Stimulated activated CD4-positive, alpha-beta T cell treated with anti-CD3 and anti-CD28 coated beads, Interleukin-1b, Interleukin-23, amount 100 ng/mL, for 1 hour (primary cell): ENCODE measurements around the gene NEURL1B.

Experiments used
- DNase-seq, 2 donors: peaks; one replicate each; pipeline ENCODE4 v3.0.0-alpha.2; 2020; ENCODE audit warnings: low read depth in 2 of 2

The NEURL1B gene

DNA sequence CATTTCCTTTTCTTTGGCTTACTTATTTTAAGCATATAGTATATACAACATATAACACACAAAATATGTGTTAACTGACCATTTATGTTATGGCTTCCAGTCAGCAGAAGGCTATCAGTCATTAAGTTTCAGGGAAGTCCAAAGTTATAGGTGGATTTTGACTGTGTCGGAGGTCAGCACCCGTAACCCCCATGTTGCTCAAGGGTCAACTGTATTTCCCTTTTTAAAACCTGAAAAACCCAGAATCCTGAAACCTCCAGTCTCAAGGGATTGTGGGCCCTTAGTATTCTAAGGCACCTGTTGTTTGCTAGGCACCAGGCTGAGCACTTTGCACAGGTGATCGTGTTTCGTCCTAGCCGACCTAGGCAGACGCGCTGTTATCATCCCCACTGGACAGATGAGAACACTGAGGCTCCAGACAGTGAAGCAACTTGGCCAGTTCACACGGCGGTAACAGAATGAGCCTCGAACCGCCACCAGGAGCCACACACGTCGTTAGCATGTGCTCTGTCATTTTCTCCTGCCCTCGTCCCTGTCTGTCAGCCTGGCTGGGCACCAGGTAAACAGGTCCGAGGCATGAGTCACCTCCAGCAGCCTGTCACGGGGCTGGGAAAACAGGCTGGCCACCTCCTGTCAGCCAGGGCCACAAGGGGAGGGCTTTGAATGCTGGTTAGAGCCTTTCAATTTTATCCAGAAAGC, 90.1 kb downstream of the NEURL1B start:
- DNase-seq: no peak

DNA sequence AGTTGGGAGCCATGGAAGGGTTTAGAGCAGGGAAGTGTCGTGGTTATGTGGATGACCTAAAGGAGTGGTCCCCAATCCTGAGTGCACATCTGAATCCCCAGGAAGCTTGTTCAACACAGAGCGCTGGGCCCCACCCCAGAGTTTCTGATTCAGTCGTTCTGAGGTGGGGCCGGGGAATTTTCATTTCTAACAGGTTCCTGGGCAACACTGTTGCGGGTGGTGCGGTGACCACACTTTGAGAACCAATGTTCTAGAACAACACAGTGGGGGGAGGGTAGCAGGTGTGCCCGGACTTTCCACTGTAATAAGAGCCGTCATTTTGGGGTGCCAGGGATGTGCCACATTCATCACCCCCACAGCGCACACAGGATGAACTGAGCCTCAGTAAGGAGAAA, 90.6 kb downstream of the NEURL1B start:
- DNase-seq: no peak

DNA sequence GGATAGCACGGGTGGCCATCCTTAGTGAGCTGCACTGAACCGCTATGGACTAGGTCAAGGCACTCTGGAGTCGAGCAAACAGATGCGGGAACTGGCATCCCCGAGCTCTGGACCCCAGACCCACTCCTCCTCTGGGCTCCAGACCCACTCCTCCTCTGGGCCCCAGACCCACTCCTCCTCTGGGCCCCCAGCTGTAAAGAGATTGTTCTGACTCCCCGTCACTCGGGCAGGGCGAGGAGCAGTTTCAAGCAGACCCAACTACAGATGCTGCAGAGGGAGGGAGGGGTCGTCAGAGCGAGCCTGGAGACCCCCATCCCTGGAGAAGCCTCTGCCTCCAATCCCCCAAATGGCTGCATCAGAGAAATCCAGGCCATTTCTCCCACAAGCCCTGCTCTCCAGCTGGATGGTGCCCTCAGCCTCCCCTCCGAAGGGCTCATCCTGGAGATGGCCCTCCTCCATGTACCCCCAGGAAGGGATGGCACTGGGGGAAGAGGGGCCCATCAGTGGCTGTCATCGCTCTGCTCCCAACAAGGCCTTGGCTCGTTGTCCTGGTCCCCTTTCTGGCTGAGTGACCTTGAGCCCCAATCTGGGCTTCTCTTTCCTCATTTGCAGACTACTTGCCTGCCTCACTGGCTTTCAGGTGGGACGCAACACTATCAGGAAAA, 91.3 kb downstream of the NEURL1B start:
- DNase-seq: no peak

DNA sequence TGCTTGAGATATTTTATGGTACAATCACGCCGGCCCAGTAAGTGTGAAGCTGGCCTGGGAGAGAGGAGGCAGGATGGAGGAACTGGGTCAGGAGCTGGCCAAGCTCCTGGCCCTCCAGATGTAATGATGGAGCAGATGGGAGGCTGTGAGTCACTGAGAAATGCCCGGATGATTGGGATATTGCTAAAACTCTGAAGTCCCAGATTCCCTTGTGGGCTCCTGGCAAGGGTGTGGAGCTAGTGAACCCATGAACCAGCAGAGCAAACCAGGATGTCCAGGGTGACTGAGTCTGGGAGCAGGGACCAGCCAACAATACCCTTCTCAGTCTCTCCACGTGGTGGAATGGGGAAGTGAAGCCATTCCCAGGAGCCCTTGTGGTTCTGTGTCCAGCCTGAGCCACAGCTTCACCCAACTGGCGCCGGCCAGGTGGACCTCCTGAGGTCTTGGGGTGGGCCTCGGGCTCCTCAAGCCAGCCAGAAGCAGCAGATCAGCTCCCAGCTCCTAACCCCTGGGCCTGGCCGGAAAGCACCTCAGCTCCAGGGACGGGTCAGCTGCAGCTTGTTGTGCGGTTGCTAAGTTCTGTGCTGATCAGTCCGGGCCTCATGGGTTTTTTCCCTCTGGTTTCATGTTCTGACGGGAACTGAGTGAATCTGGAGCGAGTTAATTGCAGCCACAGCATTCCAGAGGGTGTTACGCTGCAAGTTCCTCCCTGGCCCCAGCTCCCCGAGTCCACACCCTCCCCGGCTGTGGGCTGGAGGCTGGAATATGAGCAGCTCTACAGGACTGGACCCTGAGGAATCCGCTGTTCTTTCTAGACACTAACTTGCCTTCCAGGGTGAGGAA, 92.3 kb downstream of the NEURL1B start:
- no peak for DNase-seq

DNA sequence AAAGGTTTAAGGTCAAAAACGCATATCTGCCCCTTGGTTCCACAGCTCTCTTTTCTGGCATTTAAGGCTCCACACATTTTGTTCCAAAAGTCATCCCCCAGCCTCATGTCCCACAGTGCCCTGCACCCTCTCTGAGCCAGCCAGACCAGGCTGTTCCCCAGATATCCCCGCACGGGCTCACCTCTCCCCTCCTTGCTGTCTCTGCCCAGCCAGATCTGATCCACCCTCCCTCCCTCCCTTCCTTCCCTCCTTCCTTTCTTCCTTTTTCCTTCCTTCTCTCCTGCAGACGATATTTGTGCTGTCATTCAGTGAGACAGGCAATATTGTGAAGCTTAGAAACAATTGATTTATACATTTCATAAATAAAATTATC, 92.9 kb downstream of the NEURL1B start:
- DNase-seq: no peak

DNA sequence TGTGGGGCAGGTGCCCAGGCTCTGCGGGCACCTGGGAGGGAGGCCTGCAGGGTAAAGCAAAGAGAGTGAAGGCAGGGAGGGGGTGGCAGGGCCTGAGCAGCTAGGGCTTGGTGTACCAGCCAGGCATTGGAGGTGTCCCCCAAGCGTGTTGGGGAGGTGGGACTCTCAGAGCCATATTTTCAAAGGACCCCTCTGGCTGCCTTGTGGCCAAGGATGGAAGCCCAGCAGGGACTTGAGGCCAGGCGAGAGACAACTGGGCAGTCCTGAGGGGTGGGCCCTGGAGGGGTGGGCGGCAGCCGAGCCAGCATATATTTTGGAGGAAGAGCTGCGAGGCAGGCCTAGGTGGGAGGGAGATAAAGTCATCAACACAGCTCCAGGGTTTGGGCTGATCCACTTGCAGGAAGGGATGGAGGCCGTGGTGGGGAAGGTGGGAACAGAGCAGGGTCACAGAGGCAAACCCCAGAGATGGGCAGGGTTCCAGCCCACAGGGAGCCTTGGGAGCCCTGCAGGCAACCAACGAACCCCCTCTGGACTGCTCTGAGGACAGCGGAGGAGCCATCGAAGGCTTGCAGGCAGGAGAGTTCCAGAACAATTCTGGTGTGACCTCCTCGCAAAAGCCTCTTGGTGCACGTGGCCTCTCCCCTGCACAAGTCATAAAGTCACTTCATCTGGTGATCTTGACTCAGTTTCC, 94.2 kb downstream of the NEURL1B start:
- DNase-seq: no peak

DNA sequence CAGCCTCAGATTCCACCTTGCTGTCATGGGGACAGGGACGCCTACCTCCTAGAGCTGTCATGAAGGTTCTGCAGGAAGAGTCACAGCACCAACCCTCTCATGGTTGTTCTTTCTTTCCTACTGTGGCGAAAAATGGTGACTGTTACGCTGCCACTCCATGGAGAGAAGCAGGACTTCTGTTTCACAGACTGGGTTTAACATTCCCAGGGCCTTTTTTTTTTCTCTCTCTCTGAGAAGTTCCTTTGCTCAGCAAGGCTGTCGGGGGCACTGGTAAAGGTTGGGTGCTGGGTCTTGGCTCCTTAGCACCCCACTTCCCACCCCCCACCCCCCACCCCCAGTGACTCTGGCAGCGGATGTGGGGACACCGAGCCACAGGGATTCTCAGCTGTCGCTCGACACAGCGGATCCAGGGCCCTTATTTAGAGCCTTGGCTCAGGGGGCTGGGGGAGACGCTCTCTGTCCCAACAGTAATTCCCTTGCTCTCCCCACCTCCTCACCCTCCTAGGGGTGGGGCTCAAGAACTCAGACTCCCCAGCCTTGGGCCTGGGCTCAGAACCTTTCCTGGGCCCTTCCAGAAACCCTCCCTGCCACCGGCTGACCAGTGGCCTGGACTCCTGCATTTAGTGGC, 95.6 kb downstream of the NEURL1B start:
- no peak for DNase-seq

DNA sequence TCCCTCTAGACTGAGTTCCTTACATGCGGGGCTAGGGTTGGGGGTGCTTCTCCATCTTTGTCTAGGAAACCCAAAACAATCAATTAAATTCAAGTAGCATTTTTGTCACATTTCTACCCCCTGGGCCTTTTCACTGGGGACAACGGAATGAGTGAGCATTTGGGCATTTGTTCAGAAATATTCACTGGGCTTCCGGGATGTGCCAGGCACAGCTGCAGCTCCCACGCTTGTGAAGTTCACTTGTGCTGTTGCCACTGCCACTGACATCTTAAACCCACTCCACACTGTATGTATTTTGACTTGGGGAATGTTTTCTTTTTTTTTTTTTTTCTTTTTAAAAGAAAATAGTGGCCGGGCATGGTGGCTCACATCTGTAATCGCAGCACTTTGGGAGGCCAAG, 98.3 kb downstream of the NEURL1B start:
- DNase-seq: no peak

DNA sequence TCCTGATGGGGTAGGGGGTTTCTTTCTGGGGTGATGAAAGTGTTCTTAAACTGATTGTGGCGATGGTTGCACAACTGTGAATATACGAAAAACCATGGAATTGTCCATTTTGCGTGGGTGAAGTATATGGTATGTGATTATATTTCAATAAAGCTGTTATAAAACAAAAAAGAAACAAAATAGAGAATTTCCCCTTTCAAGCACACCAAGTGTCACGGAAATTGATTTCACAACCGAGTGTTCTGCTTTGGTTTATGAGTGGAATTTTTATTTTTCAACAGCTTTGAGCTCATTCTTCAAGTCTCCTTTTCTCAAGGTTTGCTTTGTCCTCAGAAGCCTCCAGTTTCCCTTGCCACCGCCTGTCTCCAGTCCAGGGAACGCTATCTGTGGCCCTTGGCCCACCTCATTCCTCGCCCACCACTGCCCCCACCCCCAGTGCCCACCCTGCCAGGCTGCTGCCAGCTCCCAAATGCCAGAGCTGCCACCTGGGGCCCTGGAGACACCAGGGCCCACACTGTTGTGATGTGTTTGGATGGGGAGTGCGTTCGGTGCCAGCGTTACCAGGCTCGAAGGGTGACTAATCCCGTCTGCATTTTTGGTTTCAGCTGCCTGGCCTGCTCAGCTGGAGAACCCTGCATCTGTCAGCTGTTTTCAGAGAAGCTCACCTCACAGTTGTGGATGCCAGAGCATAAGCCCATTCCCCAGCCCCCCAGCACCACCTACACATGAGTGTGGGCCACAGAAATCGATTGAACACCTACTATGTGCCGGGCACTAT, 99.6 kb downstream of the NEURL1B start:
- DNase-seq: no peak
